ENCODE results near the gene SYNDIG1L. TPM values are rescaled to one million over a fixed set of nuclear protein-coding genes. Genes with fewer than 3 reads are reported as not detected.
"Not testable (repeated sequence)": the region's sequence is repeated elsewhere in the genome, so short reads cannot be mapped to it uniquely, and the experiment has no call there.

SYNDIG1L gene
- total and polyA plus RNA-seq, 8 donors = not detected

DNA sequence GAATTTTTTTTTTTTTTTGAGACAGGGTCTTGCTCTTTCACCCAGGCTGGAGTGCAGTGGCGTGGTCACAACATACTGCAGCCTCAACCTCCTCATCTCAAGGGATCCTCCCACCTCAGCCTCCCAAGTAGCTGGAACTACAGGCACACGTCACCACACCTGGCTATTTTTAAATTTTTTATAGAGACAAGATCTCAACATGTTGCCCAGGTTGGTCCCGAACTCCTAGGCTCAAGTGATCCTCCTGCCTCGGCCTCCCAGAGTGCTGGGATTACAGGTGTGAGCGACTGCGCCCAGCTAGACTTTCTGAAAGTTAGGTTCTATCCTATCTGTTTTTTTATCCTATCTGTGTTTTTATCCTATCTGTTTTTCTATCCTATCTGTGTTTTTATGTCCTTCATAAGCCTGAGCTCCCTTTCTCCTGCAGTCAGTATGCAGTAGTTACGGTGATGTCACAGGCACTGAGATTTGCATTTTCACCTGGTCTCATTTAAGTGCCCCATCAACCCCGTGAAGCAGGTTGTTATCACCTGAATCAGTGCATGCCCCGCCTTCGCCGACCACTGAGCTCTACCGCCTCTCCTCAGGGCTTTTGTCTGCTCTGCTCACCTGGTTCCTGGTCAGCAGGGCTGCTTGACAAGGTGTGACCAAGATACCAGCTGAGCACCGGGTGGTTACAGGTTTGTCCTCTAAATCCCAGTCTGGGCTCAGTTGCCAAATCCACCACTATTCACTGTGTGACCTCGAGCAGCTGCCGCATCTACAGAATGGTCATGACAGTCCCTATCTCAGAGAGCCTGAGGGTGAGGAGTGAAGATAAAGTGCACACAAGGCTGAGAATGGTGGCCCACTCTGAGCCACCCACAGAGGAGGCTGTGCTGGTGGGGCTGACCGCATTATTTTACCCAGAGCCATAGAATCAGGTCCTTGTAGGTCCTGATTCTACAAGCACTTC, 33.1 kb downstream of the SYNDIG1L start:
- WGBS, 5 donors = 51 to 74% (median 65%) methylated on average over 16 of the region's 16 CpGs

DNA sequence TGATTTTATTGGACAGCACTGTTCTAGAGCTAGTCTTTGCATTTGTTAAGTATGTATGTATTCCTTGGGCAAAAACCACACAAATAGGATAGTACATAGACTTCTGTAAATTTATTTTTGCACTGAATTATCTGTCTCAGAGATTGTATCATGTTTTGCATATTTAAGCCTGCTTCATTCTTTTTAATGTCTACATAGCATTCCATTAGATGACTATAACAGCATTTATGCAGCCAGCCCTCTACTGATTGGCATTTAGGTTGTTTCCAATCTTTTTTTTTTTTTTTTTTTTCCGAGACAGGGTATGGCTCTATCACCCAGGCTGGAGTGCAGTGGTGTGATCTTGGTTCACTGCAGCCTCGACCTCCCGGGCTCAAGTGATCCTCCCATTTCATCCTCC, 34.5 kb downstream of the SYNDIG1L start:
- intact Hi-C loops (cut with DNase I; ENCODE audit: low total_unique reads) = no loop called here

More for the DNA sequence above, 33.1 kb downstream of the SYNDIG1L start:
- Histone ChIP-seq H3K36me3 (no peaks in the 10 kb centered on the region), H3K27ac (no peak overlapping the region), H3K9me3 (no peaks in the 10 kb centered on the region), H3K4me3 (no peak overlapping the region), H3K27me3 (peaks cover 0 to 45% (median 6%) of the 10 kb centered on the region in 3 donors), H3K4me1 (no peaks in the 10 kb centered on the region)
- no peak for DNase-seq
- TF ChIP-seq POLR2AphosphoS5 (IDR thresholded peaks at IDR 0.05) = no peak
- TF ChIP-seq EP300 (IDR thresholded peaks at IDR 0.05) = no peak
- TF ChIP-seq POLR2A (IDR thresholded peaks at IDR 0.05) = no peak
- no peak for TF ChIP-seq CTCF (IDR thresholded peaks at IDR 0.05)
- intact Hi-C loops (cut with DNase I; ENCODE audit: low total_unique reads) = no loop called here

DNA sequence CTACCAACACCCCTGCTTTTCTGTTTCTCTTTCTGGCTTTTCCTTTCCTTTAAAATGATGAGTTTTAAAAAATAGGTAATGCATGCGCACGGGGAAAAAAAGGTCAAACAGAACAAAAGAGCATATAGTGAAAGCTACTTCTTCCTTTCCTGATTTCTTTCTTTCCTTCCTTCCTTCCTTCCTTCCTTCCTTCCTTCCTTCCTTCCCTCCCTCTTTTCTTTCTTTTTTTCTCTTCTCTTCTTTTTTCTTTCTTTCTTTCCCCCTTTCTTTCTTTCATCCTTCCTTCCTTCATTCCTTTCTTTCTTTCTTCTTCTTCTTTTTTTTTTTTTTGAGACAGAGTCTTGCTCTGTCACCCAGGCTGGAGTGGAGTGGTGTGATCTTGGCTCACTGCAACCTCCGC, 35.5 kb downstream of the SYNDIG1L start:
- DNase-seq; H3K4me1 ChIP-seq; H3K27ac ChIP-seq; H3K4me3 ChIP-seq; H3K36me3 ChIP-seq; H3K9me3 ChIP-seq; intact Hi-C loops (cut with DNase I; ENCODE audit: low total_unique reads): not testable (repeated sequence)
- 83 to 99% (median 92%) methylated on average over 3 of the region's 3 CpGs for WGBS, 5 donors
- H3K27me3 ChIP-seq = peaks cover 0 to 39% (median 6%) of the 10 kb centered on the region in 3 donors

More for the DNA sequence above, 34.5 kb downstream of the SYNDIG1L start:
- 78 to 88% (median 86%) methylated on average over 3 of the region's 3 CpGs for WGBS, 5 donors
- Histone ChIP-seq H3K27me3 (peaks cover 0 to 43% (median 6%) of the 10 kb centered on the region in 3 donors), H3K9me3 (no peaks in the 10 kb centered on the region), H3K4me1 (no peaks in the 10 kb centered on the region), H3K36me3 (no peaks in the 10 kb centered on the region), H3K4me3 (no peak overlapping the region), H3K27ac (no peak overlapping the region)
- TF ChIP-seq POLR2A (IDR thresholded peaks at IDR 0.05) (no peak), CTCF (IDR thresholded peaks at IDR 0.05) (no peak), EP300 (IDR thresholded peaks at IDR 0.05) (no peak), POLR2AphosphoS5 (IDR thresholded peaks at IDR 0.05) (no peak)
- no peak for DNase-seq

- Histone ChIP-seq H3K27me3 (peaks cover 0 to 33% (median 6%) of the 10 kb centered on the region in 3 donors), H3K27ac (no peak overlapping the region), H3K4me3 (no peak overlapping the region), H3K4me1 (no peaks in the 10 kb centered on the region), H3K36me3 (no peaks in the 10 kb centered on the region), H3K9me3 (no peaks in the 10 kb centered on the region)
- DNase-seq = no peak
- no peak for TF ChIP-seq POLR2AphosphoS5 (IDR thresholded peaks at IDR 0.05)
- TF ChIP-seq POLR2A (IDR thresholded peaks at IDR 0.05) = no peak
- no peak for TF ChIP-seq CTCF (IDR thresholded peaks at IDR 0.05)
- TF ChIP-seq EP300 (IDR thresholded peaks at IDR 0.05) = no peak
- WGBS, 5 donors = 44 to 73% (median 59%) methylated on average over 7 of the region's 7 CpGs
- intact Hi-C loops (cut with DNase I; ENCODE audit: low total_unique reads) = no loop called here
Measured at GRCh38 chr14:74389980-74390379, 36.0 kb downstream of the SYNDIG1L start.

DNA sequence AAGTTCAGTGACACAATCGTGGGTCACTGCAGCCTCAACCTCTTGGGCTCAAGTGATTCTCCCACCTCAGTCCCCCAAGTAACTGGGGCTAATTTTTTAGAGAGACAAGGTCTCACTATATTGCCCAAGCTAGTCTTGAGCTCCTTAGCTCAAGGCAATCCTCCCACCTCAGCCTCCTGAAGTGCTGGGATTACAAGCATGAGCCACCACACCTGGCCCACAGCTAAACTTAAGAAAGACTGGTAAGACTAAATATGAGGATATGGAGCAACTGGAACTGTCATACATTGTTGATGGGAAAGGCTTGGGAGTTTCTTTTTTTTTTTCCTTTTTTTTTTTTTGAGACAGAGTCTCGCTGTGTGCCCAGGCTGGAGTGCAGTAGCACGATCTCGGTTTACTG, 43.8 kb downstream of the SYNDIG1L start:
- TF ChIP-seq CTCF (IDR thresholded peaks at IDR 0.05) = no peak
- Histone ChIP-seq H3K36me3 (no peaks in the 10 kb centered on the region), H3K27ac (no peak overlapping the region), H3K9me3 (no peaks in the 10 kb centered on the region), H3K4me3 (no peak overlapping the region), H3K27me3 (peaks cover 0 to 8% (median 0%) of the 10 kb centered on the region in 3 donors), H3K4me1 (no peaks in the 10 kb centered on the region)
- DNase-seq = no peak
- intact Hi-C loops (cut with DNase I; ENCODE audit: low total_unique reads) = no loop called here
- WGBS, 5 donors = 86 to 91% (median 88%) methylated on average over 4 of the region's 4 CpGs

DNA sequence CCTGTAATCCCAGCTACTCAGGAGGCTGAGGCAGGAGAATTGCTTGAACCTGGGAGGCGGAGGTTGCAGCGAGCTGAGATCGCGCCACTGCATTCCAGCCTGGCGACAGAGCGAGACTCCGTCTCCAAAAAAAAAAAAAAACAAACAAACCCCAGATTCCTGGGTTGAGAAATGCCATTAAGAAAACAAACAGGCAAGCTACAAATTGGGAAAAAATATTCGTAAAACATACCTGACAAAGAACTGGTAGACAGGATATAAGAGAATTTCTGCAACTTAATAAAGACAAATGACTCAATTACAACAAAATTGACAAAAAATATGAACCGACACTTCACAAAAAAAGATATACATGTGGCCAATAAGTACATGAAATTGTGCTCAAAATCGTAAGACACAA, 44.4 kb downstream of the SYNDIG1L start:
- H3K4me3 ChIP-seq; DNase-seq; H3K27ac ChIP-seq; intact Hi-C loops (cut with DNase I; ENCODE audit: low total_unique reads); H3K4me1 ChIP-seq; H3K9me3 ChIP-seq; H3K36me3 ChIP-seq; H3K27me3 ChIP-seq: not testable (repeated sequence)
- 79 to 92% (median 83%) methylated on average over 5 to 10 of the region's 10 CpGs for WGBS, 5 donors

Measured in stomach (tissue), 9 donors.